Mesothelial cell of epicardium (in vitro differentiated cells): ENCODE measurements around the gene ZNRF1. TPM values are rescaled to one million over a fixed set of nuclear protein-coding genes. Genes with fewer than 3 reads are reported as not detected.
A peak's percentile ranks its signal among the peaks of the same experiment; 100 is the strongest.

Experiments
- DNase-seq, 2 experiments: peaks; one replicate each; pipeline ENCODE4 v3.0.0; 2021; ENCODE audit warnings: low spot score in 2 of 2; ENCODE audit not compliant: unreplicated experiment in 2 of 2
- H3K27ac Mint-ChIP-seq: 2 replicates; pipeline ENCODE4 v1.8.0; 2021; ENCODE audit warnings: mixed read lengths
- H3K27me3 Mint-ChIP-seq: 2 replicates; pipeline ENCODE4 v1.8.0; 2021; ENCODE audit warnings: low read depth, mixed read lengths
- H3K36me3 Mint-ChIP-seq: 2 replicates; pipeline ENCODE4 v1.8.0; 2021; ENCODE audit warnings: mixed read lengths
- H3K4me1 Mint-ChIP-seq: 2 replicates; pipeline ENCODE4 v1.8.0; 2021; ENCODE audit warnings: mixed read lengths
- H3K4me3 Mint-ChIP-seq: 2 replicates; pipeline ENCODE4 v1.8.0; 2021; ENCODE audit warnings: mild to moderate bottlenecking, moderate library complexity, mixed read lengths
- H3K9me3 Mint-ChIP-seq: 2 replicates; pipeline ENCODE4 v1.8.0; 2021; ENCODE audit warnings: mixed read lengths
- CTCF ChIP-seq: fragments of 200-600 bp; sonication (generic); IDR thresholded peaks from one replicate; pipeline ENCODE4 v1.5.0; 2021; ENCODE audit warnings: antibody characterized with exemption; ENCODE audit not compliant: unreplicated experiment
- total RNA-seq: library from RNA; stranded (reverse); gene quantifications from 3 replicates; pipeline ENCODE4 v1.2.1, GENCODE V29; 2021

The ZNRF1 gene
- total RNA-seq: 52.9 to 55.0 TPM (median 53.1 TPM) in 3 replicates

- H3K9me3 Mint-ChIP-seq: no peaks in the 10 kb centered on the region
- DNase-seq: peak; percentile 71 to 76
- H3K4me1 Mint-ChIP-seq: peaks cover 42% of the 10 kb centered on the region
- TF ChIP-seq CTCF: peak; percentile 73
- peak within 1 kb of the TSS; percentile 90 for H3K27ac Mint-ChIP-seq
- H3K27me3 Mint-ChIP-seq: no peaks in the 10 kb centered on the region
- H3K4me3 Mint-ChIP-seq: peak within 1 kb of the TSS; percentile 83
- no peaks in the 10 kb centered on the region for H3K36me3 Mint-ChIP-seq
Observed at GRCh38 chr16:74998481-74999218, at the start of gene ZNRF1. Gene ZNRF1, plus strand, starts transcription at chr16:74999024. Its CDS starts 648 bp downstream, at chr16:74999672.

DNA sequence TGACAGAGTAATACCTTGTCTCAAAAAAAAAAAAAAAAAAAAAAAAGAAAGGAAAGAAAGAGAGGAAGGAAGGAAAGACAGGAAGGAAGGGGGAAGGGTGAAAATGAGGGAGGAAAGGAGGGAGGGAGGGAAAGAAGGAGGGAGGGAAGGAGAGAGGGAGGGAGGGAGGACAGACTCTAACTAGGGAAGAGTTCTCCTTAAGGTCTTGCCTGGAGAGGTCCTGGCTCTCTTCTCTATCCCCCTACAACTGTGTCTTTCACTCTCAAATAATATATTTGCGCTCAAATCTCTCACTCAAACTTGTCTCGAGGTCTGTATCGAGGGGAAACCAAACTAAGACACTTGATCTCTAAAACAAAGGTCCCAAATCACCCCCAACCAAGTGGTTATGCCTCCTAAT, 49.5 kb upstream of the ZNRF1 start:
- H3K27me3 Mint-ChIP-seq: no peaks in the 10 kb centered on the region
- no peak overlapping the region for H3K4me3 Mint-ChIP-seq
- no peaks in the 10 kb centered on the region for H3K4me1 Mint-ChIP-seq
- H3K9me3 Mint-ChIP-seq: no peaks in the 10 kb centered on the region
- H3K27ac Mint-ChIP-seq: no peak overlapping the region
- no peak for DNase-seq
- peaks cover 40% of the 10 kb centered on the region for H3K36me3 Mint-ChIP-seq
- no peak for TF ChIP-seq CTCF

- no peak overlapping the region for H3K27ac Mint-ChIP-seq
- peaks cover 46% of the 10 kb centered on the region for H3K36me3 Mint-ChIP-seq
- no peaks in the 10 kb centered on the region for H3K27me3 Mint-ChIP-seq
- no peak for TF ChIP-seq CTCF
- peaks cover 4% of the 10 kb centered on the region for H3K9me3 Mint-ChIP-seq
- H3K4me3 Mint-ChIP-seq: no peak overlapping the region
- H3K4me1 Mint-ChIP-seq: no peaks in the 10 kb centered on the region
- DNase-seq: no peak
Observed at GRCh38 chr16:74950511-74950910, 48.3 kb upstream of the ZNRF1 start.

- H3K27ac Mint-ChIP-seq: no peak overlapping the region
- no peak for TF ChIP-seq CTCF
- H3K36me3 Mint-ChIP-seq: peaks cover 52% of the 10 kb centered on the region
- H3K27me3 Mint-ChIP-seq: no peaks in the 10 kb centered on the region
- H3K4me1 Mint-ChIP-seq: no peaks in the 10 kb centered on the region
- H3K4me3 Mint-ChIP-seq: no peak overlapping the region
- H3K9me3 Mint-ChIP-seq: peaks cover 4% of the 10 kb centered on the region
- DNase-seq: no peak
Observed at GRCh38 chr16:74951206-74951605, 47.6 kb upstream of the ZNRF1 start.

GRCh38 chr16:74951681-74952080, 47.1 kb upstream of the ZNRF1 start:
- no peaks in the 10 kb centered on the region for H3K4me1 Mint-ChIP-seq
- no peak overlapping the region for H3K27ac Mint-ChIP-seq
- H3K4me3 Mint-ChIP-seq: no peak overlapping the region
- TF ChIP-seq CTCF: no peak
- no peaks in the 10 kb centered on the region for H3K27me3 Mint-ChIP-seq
- H3K9me3 Mint-ChIP-seq: peaks cover 4% of the 10 kb centered on the region
- H3K36me3 Mint-ChIP-seq: peaks cover 53% of the 10 kb centered on the region
- no peak for DNase-seq
